Tibial nerve (tissue), 4 donors: ENCODE results near the gene ERAP2. TPM values are rescaled to one million over a fixed set of nuclear protein-coding genes. Genes with fewer than 3 reads are reported as not detected.

Experiments
- DNase-seq, 2 donors: peaks; one replicate each; pipeline ENCODE4 v3.0.0-alpha.2; 2019; ENCODE audit warnings: low spot score in 2 of 2
- H3K27ac ChIP-seq, 4 donors: fragments of 200-600 bp; sonication (generic) in 3 of 4; one replicate each; pipeline ENCODE4 v1.5.1; 2017 to 2019; ENCODE audit warnings: mild to moderate bottlenecking in 1 of 4
- H3K27me3 ChIP-seq, 2 donors: fragments of 200-600 bp; sonication (generic) in 1 of 2; one replicate each; pipeline versions ENCODE4 v1.5.1 to v1.6.0; 2017 to 2019
- H3K36me3 ChIP-seq, 3 donors: fragments of 200-600 bp; sonication (generic); one replicate each; pipeline ENCODE4 v1.5.1; 2018 to 2019
- H3K4me1 ChIP-seq, 4 donors: fragments of 200-600 bp; sonication (generic) in 3 of 4; one replicate each; pipeline ENCODE4 v1.5.1; 2017 to 2019
- H3K4me3 ChIP-seq, 4 donors: fragments of 200-600 bp; sonication (generic) in 3 of 4; one replicate each; pipeline ENCODE4 v1.5.1; 2017 to 2019; ENCODE audit warnings: mild to moderate bottlenecking in 1 of 4, moderate library complexity in 1 of 4
- H3K9me3 ChIP-seq, 4 donors: fragments of 200-600 bp; sonication (generic) in 3 of 4; one replicate each; pipeline ENCODE4 v1.5.1; 2017 to 2019
- CTCF ChIP-seq, 5 experiments: fragments of 200-600 bp in 3 of 5; fragments of 450-650 bp in 2 of 5; sonication (generic) in 3 of 5; IDR thresholded peaks; one replicate each; pipeline ENCODE4 v1.5.1; 2016 to 2019; ENCODE audit warnings: antibody characterized with exemption in 5 of 5, mild to moderate bottlenecking in 3 of 5, moderate library complexity in 2 of 5
- EP300 ChIP-seq, 2 donors: sonication (generic); formaldehyde crosslinking; IDR thresholded peaks; one replicate each; pipeline ENCODE4 v1.6.1; 2017; ENCODE audit warnings: antibody characterized with exemption in 2 of 2, mild to moderate bottlenecking in 1 of 2
- POLR2A ChIP-seq, 2 donors: fragments of 450-650 bp; IDR thresholded peaks; one replicate each; pipeline ENCODE4 v1.6.1; 2017; ENCODE audit warnings: antibody characterized with exemption in 2 of 2, mild to moderate bottlenecking in 2 of 2, moderate library complexity in 2 of 2
- WGBS, 2 donors: methylation state at CpG; one replicate each; pipeline ENCODE4 v1.1.5; 2018; 5-methylcytosine and 5-hydroxymethylcytosine counted together
- total RNA-seq, 4 donors: library from RNA; depleted of rRNA; stranded (reverse); fragments of >200 nt; gene quantifications; one replicate each; pipeline ENCODE4 v1.1.0, GENCODE V29; 2016

ERAP2 gene
- total RNA-seq, 4 donors from 2014 or later: 9.9 to 18.6 (median 12.2) TPM

DNA sequence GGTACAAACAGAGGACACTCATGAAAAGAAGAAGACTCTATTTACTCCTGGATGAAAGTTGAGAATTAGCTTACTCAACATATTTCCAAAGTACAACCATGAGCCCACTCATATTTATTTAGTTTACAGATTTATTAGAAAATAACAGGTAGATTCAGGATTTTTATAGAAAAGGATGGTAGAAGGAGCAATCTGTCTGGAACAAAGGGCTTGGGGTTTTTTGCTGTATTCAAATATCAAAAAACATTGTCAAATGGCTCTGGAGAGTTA is 7.0 kb upstream of the ERAP2 start:
- no peak overlapping the region for H3K4me3 ChIP-seq
- no peaks in the 10 kb centered on the region for H3K27me3 ChIP-seq
- no peaks in the 10 kb centered on the region for H3K9me3 ChIP-seq
- H3K27ac ChIP-seq: no peak overlapping the region
- TF ChIP-seq CTCF (IDR thresholded peaks at IDR 0.05): no peak
- no peak for TF ChIP-seq EP300 (IDR thresholded peaks at IDR 0.05)
- no peak for TF ChIP-seq POLR2A (IDR thresholded peaks at IDR 0.05)
- no peaks in the 10 kb centered on the region for H3K36me3 ChIP-seq
- H3K4me1 ChIP-seq: peaks cover 0 to 15% (median 3%) of the 10 kb centered on the region in 4 donors
- DNase-seq: no peak

- H3K4me3 ChIP-seq: no peak overlapping the region
- no peak for DNase-seq
- H3K4me1 ChIP-seq: peaks cover 0 to 16% (median 3%) of the 10 kb centered on the region in 4 donors
- no peak overlapping the region for H3K27ac ChIP-seq
- H3K36me3 ChIP-seq: no peaks in the 10 kb centered on the region
- 56 to 58% methylated on average over 4 of the region's 4 CpGs for WGBS, 2 donors
- no peak for TF ChIP-seq POLR2A (IDR thresholded peaks at IDR 0.05)
- TF ChIP-seq CTCF (IDR thresholded peaks at IDR 0.05): no peak
- TF ChIP-seq EP300 (IDR thresholded peaks at IDR 0.05): no peak
- H3K27me3 ChIP-seq: no peaks in the 10 kb centered on the region
- no peaks in the 10 kb centered on the region for H3K9me3 ChIP-seq
These were observed 5.9 kb upstream of the ERAP2 start for GRCh38 chr5:96870094-96871026.

DNA sequence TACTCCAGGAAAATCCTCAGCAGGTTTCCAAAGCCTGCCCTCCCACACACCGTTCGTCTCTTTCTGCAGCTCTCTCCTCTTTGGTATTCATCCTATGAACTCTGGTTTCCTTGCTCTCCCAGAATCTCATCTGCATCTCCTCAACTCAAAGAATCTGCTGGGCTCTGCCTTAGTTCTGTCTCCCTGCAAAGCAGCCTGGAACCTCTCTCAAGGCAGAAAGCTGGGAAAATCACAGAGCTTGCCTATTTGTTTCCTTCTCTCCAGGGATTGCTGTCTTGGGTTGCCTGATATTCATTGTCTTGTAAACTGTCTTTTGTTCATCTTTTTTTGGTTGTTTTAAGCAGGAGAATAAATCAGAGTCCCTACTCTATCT is 5.3 kb upstream of the ERAP2 start:
- Histone ChIP-seq H3K9me3 (no peaks in the 10 kb centered on the region), H3K36me3 (no peaks in the 10 kb centered on the region), H3K27me3 (no peaks in the 10 kb centered on the region), H3K4me1 (peaks cover 0 to 23% (median 3%) of the 10 kb centered on the region in 4 donors), H3K4me3 (no peak overlapping the region), H3K27ac (no peak overlapping the region)
- WGBS, 2 donors: 72 to 77% methylated on average over 2 of the region's 2 CpGs
- DNase-seq: no peak
- no peak for TF ChIP-seq CTCF (IDR thresholded peaks at IDR 0.05)
- no peak for TF ChIP-seq POLR2A (IDR thresholded peaks at IDR 0.05)
- TF ChIP-seq EP300 (IDR thresholded peaks at IDR 0.05): no peak

- 90 to 97% methylated on average over 1 of the region's 1 CpG for WGBS, 2 donors
- DNase-seq: no peak
- no peak overlapping the region for H3K4me3 ChIP-seq
- TF ChIP-seq CTCF (IDR thresholded peaks at IDR 0.05) (no peak), EP300 (IDR thresholded peaks at IDR 0.05) (no peak), POLR2A (IDR thresholded peaks at IDR 0.05) (no peak)
- H3K4me1 ChIP-seq: peaks cover 0 to 23% (median 3%) of the 10 kb centered on the region in 4 donors
- no peaks in the 10 kb centered on the region for H3K27me3 ChIP-seq
- no peaks in the 10 kb centered on the region for H3K36me3 ChIP-seq
- H3K27ac ChIP-seq: no peak overlapping the region
- no peaks in the 10 kb centered on the region for H3K9me3 ChIP-seq
These were observed 4.6 kb upstream of the ERAP2 start for GRCh38 chr5:96871686-96872085.

DNA sequence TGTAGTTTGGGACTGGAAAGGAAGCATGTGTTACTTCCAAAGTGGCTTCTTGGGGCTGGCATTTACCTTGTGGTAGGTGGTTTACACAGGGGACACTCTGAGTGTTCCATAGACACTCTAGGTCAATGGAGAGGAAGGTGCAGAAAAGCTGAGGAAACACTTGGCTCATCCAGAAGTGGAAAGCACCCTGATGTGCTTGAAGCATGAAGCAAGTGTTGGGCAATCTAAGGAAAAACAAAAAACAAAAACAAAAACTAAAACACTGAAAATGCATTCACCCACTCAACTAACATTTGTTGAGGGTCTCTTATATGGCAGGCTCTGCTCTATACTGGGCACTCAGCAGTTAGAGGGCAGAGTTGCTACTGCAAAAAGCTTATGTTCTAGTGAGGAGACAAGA is 2.9 kb upstream of the ERAP2 start:
- Histone ChIP-seq H3K36me3 (no peaks in the 10 kb centered on the region), H3K9me3 (no peaks in the 10 kb centered on the region), H3K27me3 (no peaks in the 10 kb centered on the region), H3K4me1 (peaks cover 0 to 32% (median 8%) of the 10 kb centered on the region in 4 donors), H3K4me3 (no peak overlapping the region), H3K27ac (no peak overlapping the region)
- TF ChIP-seq POLR2A (IDR thresholded peaks at IDR 0.05) (no peak), EP300 (IDR thresholded peaks at IDR 0.05) (no peak), CTCF (IDR thresholded peaks at IDR 0.05) (no peak)
- no peak for DNase-seq
